DMS153 treated with DMSO at 0.1 percent for 48 hours (cell line): ENCODE results near the gene TMTC1.
"Not testable (repeated sequence)": the region's sequence is repeated elsewhere in the genome, so short reads cannot be mapped to it uniquely, and the experiment has no call there.

Experiments used
- DNase-seq: peaks from one replicate; lab custom pipeline; 2025; ENCODE audit not compliant: unreplicated experiment; lab: John Stamatoyannopoulos, UW

Gene TMTC1

GRCh38 chr12:29578731-29579130 lies 205.0 kb downstream of the TMTC1 start:
- DNase-seq, result no peak

- DNase-seq, result no peak
Measured at GRCh38 chr12:29578070-29578469, 205.7 kb downstream of the TMTC1 start.

DNA sequence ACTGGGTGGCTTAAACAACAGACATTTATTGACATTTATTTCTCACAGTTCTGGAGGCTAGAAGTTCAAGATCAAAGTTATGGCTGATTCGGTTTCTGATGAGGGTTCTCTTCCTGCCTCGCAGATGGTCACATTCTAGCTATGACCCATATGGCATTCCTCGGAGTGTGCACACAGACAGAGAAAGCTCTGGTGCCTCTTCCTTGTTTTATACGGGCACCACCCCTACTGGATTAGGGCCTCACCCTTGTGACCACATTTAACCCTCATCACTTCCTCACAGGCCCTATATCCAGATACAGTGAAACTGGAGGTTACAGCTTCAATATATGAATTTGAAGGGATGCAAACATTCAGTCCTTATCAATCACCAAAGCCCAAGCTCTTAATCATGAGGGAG lies 209.2 kb downstream of the TMTC1 start:
- DNase-seq, result no peak

- no peak for DNase-seq
Measured at GRCh38 chr12:29572938-29573337, 210.8 kb downstream of the TMTC1 start.

GRCh38 chr12:29572464-29572863 lies 211.3 kb downstream of the TMTC1 start:
- DNase-seq, result no peak

- DNase-seq, result no peak
Measured at GRCh38 chr12:29569132-29569757, 214.5 kb downstream of the TMTC1 start.

DNA sequence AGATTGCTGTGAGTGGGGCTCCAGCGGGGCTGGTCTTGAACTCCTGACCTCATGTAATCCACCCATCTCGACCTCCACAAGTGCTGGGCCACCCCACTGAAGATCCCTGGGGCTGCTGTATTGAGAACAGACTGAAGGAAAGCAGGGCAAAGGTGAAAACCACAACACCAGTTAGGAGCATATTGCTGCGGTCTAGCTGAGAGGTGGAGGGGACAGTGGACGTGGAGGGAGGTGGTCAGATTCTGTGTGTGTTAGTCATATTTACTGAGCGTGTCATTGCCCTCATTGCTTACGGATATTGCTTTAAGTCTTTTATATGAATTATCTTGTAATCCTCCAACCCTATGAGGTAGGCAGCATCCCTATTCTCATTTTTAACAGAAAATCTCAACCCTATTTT lies 217.3 kb downstream of the TMTC1 start:
- DNase-seq, result no peak

DNA sequence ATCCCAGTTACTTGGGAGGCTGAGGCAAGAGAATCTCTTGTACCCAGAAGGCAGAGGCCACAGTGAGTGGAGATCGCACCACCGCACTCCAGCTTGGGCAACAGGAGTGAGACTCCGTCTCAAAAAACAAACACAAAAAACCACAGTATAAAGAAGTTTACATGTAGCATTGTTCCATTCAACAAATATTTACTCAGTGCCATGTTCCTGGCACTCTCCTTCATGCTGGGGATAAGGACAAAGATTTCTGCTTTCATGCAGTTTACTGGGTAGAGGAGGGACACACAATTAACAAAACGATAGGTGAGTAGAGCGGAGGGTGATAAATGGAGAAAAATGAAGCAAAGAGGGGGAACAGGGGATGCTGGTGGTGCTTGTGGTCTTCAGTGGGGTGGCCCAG lies 218.0 kb downstream of the TMTC1 start:
- no peak for DNase-seq

GRCh38 chr12:29564925-29565324 lies 218.8 kb downstream of the TMTC1 start:
- no peak for DNase-seq

DNA sequence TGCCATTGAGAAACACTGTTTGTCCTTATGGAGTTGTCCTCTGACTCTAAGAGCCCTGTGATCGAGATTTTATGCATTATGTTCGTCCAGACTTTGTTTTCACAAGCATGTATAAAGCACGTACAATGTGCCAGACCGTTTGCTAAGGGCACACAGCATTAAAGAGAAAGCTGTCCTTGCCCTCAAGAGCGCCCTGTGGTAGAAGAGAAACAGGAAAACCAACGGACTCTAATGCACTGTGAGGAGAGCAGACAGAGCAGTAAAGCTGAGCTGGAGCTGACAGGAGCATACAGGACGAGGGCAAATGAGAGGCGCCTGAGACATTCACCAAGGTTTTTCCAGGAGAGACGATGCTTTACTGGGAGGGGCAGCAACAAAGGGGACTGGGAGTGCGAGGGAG lies 220.1 kb downstream of the TMTC1 start:
- DNase-seq, result no peak

- DNase-seq, result no peak
Measured at GRCh38 chr12:29563071-29563470, 220.7 kb downstream of the TMTC1 start.

- no peak for DNase-seq
Measured at GRCh38 chr12:29562110-29562804, 221.5 kb downstream of the TMTC1 start.

DNA sequence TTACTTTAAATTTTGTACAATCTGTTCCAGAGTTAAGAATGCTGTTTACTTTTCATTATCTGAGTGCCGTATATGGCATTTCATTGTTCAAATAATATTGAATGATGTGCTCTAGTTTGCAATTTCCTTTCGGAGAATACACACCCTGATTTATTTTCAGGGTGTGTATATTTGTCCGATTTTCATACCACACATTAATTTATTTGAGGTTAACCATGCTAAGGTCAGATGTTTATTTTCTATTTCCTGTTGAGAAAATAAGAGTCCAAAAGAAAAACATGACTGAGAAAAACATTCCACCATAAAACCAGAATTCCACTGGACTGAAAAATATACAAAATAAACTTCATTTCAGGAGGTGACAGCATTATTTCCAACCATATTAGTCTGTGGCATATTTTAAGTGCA lies 222.1 kb downstream of the TMTC1 start:
- DNase-seq, result no peak

GRCh38 chr12:29559198-29559597 lies 224.5 kb downstream of the TMTC1 start:
- DNase-seq, result no peak

- DNase-seq, result no peak
Measured at GRCh38 chr12:29556363-29556762, 227.4 kb downstream of the TMTC1 start.

DNA sequence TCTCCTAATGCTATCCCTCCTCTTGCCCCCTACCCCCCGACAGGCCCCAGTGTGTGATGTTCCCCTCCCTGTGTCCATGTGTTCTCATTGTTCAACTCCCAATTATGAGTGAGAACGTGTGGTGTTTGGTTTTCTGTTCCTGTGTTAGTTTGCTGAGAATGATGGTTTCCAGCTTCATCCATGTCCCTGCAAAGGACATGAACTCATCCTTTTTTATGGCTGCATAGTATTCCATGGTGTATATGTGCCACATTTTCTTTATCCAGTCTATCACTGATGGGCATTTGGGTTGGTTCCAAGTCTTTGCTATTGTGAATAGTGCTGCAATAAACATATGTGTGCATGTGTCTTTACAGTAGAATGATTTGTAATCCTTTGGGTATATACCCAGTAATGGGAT lies 228.3 kb downstream of the TMTC1 start:
- not testable (repeated sequence) for DNase-seq

DNA sequence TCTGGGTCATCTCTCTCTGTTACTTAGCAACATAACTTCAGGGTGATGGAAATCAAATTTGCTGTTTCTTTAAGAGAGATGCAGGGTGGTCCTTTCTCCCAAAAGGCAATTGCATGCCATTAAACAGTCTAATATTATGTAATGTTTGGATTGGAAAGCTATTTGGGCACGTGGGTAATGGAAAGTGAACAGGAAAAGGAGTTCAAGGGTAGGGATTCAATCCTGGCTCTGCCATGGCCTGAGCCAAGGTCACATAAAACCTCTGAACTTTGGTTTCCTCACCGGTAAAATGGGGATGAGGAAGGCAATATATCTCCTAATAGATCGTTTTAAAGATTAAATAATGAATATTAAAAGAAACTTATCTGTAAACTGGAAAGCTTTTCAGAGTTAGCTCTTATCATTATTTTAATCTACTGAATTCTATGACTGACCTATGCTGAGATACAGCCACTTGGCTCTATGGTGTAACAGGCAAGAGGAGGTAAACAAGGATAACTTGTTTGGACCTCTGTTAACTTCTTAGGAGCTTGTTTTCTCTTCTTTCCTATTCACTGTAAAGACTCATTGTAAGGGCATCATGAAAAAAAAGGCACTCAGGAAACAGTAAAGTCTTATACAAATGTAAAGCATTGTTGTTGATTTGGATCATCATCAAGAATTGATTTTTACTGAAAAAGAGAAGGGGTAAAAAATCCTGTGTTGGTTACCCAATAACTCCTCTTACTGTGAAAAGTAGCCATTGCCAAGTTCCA lies 230.6 kb downstream of the TMTC1 start:
- DNase-seq, result no peak

DNA sequence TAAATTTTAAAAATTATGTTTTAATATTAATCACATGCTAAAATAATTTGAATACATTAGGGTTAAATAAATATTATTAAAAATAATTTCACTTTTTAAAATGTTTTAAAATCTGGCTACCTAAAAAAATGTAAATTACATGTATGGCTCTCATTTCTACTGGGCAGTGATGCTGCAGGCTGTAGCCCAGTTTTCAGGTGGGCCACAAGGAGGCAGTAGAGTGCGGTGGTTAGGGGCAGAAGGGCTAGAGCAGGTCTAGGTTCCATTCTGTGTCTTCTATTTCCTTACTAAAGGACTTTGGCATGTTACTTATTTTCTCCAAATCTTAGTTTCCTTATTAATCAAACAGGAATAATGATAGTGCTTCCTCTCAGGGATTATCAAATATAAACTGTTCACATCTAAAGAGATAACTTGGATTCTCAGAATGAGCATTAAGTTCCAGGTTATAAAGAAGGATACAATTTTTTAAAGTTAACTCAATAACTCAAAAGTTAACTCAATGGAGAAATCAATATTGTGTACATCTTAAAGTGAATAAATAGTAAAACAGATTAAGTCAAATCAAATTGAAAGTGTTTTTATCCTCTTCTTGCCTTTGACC lies 231.3 kb downstream of the TMTC1 start:
- DNase-seq, result peak; percentile 31

DNA sequence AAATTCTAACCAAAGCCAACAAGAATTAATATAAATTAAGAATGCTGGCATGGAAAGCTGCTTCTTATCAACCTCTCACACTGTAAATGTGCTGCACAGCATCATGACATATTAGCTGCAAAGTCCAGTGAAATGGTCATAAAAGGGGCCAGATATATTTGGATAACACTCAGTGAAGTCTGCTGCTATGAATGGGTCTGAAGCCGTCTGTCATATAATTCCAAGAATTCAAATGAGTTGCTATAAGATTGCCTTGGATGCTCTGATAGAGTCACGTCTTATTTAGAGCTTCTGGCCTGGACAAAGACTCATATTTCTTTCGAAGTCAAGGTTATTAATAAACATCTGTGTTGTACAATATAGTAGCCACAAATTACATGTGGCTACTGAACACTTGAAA lies 231.9 kb downstream of the TMTC1 start:
- DNase-seq, result no peak

GRCh38 chr12:29547864-29548263 lies 235.9 kb downstream of the TMTC1 start:
- no peak for DNase-seq

DNA sequence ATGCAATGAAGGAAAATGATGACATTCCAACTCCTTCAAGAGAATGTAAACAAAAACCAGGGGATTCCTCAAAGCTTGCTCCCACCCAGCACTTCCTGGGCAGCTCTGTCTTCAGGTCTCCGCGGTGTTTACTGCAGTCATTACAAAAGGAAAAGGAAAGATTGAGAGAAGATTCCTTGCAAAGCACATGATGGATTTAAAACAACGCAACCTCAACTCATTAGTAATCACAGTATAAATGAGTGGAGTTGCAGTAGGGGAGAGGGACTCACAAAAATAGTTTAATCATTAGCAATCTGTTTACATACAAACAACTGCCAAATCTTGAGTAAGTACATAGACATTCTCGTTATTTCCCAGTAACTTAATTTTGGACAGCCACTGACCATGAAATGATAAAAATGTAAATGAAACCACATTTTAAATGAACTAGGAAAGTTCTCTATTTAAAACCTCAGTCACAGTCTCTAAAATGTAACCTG lies 236.6 kb downstream of the TMTC1 start:
- DNase-seq, result no peak

DNA sequence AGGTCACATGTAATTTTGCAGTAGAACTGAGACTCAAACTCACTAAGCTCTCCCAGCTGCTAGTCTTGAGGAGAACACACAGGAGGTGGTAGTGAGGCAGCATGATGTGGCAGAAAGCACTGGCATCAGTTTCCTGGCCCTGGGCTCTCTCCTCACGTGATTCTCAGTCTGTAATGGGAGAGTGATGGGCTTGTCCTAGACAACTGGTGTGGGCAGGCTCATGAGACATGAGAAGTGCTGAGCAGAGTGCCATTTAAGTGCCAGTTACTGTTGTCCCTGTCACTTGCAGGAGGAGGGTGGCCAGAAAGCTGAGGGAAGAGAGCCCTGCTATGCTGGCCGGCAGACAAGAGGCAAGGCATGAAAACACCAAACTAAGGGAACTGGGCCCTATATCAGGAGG lies 237.7 kb downstream of the TMTC1 start:
- no peak for DNase-seq
